AG09319 (cell line): ENCODE measurements around the gene DGKE.

Experiments
- DNase-seq: peaks from one replicate; pipeline ENCODE4 v3.0.0-alpha.2; 2010; ENCODE audit warnings: low read depth; ENCODE audit errors: extremely low read depth
- TF ChIP-seq, protein P1 (sequence below): IDR thresholded peaks from 2 replicates; pipeline ENCODE4 v1.5.1; 2011; ENCODE audit warnings: low read depth, mild to moderate bottlenecking, inconsistent platforms, low read length, moderate library complexity

Gene DGKE

DNA sequence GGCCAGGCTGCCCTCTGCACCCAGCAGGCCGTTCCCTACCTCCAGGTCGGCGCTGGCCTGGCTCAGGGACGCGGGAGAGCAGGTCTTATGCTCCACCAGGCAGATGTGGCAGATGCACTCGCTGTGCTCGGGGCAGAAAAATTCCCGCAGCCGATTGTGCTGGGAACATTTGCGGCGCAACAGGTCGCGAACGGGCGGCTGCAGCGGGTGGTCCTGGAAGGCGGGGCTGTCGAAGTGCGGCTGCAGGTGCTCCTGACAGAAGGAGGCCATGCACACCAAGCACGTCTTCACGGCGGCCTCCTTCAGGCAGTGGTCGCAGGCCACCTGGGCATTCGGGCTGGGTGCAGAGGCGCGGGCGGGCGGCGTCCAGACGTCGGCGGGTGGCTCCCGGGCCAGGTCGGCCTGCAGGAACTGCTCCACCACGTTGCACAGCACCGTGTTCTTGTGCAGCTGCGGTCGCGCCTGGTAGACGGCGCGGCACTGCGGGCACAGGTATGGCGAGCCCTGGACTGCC, 79.5 kb downstream of the DGKE start:
- TF ChIP-seq, protein P1, sequence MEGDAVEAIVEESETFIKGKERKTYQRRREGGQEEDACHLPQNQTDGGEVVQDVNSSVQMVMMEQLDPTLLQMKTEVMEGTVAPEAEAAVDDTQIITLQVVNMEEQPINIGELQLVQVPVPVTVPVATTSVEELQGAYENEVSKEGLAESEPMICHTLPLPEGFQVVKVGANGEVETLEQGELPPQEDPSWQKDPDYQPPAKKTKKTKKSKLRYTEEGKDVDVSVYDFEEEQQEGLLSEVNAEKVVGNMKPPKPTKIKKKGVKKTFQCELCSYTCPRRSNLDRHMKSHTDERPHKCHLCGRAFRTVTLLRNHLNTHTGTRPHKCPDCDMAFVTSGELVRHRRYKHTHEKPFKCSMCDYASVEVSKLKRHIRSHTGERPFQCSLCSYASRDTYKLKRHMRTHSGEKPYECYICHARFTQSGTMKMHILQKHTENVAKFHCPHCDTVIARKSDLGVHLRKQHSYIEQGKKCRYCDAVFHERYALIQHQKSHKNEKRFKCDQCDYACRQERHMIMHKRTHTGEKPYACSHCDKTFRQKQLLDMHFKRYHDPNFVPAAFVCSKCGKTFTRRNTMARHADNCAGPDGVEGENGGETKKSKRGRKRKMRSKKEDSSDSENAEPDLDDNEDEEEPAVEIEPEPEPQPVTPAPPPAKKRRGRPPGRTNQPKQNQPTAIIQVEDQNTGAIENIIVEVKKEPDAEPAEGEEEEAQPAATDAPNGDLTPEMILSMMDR, result no peak
- DNase-seq, result no peak

DNA sequence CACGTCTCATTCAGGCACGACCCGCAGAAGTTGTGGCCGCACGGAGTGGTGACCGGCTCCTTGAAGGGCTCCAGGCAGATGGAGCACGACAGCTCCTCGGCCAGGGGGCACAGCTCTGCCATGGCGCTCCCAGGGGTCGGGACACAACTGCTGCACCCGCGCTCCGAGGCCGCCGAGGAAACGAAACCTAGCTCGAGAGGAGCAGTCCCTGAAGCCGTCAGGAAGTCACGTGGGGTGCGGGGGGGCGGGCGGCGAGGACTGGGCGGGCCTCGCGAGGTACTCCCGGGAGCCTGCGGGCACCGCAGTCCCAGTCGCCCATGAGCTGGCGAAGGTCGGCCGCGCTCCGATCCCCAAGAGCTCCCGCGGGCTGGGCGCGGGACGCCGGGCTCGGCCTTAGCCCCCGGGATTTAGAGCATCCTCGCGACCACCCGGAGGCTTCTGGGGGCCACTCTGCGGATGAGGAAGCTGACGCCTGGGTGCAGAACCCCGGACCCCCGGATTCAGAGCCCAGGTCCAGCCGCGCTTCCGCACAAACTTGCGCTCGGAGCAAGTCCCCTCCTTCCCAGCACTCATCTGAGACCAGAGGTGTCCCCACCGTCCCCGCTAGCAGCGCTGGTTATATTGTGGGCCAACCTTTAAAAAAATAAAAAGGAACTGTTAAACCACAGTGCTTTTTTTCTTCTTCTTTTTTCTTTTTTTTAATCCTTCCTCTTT, 80.1 kb downstream of the DGKE start, which contains the start of gene TRIM25:
TRIM25 (minus strand) TSS at position 183 of the 714 bp plus-strand sequence; CDS start at position 122, 61 bp downstream.
- TF ChIP-seq, protein P1, result no peak
- DNase-seq, result peak; percentile 71

DNA sequence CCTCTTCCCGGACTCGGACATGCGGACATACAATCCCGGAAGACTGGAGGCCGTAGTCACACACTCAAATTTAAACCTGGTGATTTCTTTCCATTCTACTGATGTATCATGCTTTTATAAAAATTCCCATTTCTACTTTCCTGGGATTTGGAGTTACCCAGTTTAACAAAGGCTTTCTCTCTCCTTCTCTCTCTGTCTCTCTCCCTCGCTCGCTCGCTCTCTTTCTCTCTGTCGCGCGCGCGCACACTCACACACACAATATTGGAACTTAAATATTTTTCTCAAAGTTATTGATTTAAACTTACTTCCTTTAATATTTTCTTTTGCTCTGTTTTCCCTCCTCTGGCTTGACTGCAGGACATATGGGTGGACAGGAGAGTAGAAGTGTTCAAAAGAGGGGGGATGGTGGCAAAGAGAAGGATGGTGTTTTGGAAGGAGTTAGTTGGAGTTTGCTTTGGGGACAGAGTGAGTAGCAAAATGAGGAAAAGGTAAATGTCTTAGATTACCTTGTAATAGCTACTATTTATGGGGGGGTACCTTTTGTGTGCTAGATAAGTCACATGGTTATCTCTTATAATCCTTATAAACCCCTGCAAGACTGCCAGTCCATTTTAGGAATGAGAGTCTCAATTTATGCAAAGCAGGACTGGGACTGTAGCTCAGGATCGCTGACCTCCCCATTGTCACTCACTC, 80.8 kb downstream of the DGKE start:
- TF ChIP-seq, protein P1, result no peak
- no peak for DNase-seq

DNA sequence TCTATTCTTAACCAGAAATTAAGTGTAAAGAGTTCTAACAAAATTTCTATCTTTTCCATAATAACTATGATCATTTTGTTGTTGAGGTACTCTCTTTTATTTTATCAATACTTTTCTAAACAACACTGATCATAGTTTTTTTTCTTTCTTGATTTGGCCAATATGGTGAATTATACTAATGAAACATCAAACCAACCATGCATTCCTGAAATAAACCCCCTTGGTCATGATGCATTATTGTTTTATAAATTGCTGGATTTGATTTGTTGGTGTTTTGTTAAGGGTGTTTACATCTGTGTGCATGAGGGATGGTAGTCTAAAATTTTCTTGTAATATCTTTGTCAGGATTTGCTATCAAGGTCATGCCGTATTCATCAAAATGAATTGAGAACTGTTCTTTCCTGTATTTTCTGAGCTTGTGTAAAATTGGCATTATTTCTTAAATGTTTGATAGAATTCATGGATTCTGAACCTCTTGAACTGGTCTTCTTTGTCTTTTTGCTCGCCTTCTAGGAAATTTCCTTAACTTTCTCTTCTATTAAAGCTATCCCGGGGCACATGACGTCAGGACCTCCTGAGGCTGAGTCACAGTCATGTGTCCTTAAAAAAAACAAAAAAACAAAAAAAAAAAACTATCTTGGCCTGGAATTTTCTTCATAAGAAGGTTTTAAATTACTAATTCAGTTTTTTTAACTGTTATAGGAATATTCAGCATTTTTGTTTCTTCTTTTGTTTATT, 83.8 kb downstream of the DGKE start:
- no peak for DNase-seq
- TF ChIP-seq, protein P1, result no peak

DNA sequence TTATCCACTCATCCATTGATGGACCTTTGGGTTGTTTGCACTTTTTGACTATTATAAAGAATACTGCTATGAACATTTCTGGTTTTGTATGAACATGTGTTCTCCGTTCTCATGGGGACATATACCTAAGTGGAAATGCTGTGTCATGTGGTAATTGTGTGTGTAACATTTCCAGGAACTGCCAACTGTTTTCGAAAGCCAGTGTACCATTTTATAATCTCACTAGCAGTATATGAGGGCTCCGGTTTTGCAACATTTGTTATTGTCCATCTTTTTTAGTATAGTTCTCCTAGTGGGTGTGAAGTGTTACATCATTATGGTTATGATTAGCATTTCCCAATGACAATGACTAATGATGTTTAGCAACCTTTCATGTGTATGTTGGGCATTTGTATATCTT, 85.0 kb downstream of the DGKE start:
- DNase-seq, result peak; percentile 12
- TF ChIP-seq, protein P1, result no peak
